Activated CD4-positive, alpha-beta T cell treated with anti-CD3 and anti-CD28 coated beads, Interleukin-2, amount 50 U/mL, for 1 hour (primary cell): ENCODE results near the gene CCNH.

Experiments
- DNase-seq: peaks from one replicate; pipeline ENCODE4 v3.0.0-alpha.2; 2020

CCNH gene

GRCh38 chr5:87412630-87413342, at the start of gene CCNH:
Gene CCNH (minus strand): TSS chr5:87412930. CDS start chr5:87412794, 136 bp downstream.
- DNase-seq = peak; percentile 95

GRCh38 chr5:87457706-87458105, 45.0 kb upstream of the CCNH start:
- no peak for DNase-seq

- DNase-seq = no peak
Measured at GRCh38 chr5:87453801-87454200, 41.1 kb upstream of the CCNH start.

- no peak for DNase-seq
Measured at GRCh38 chr5:87452837-87453236, 40.1 kb upstream of the CCNH start.

- DNase-seq = no peak
Measured at GRCh38 chr5:87442419-87442818, 29.7 kb upstream of the CCNH start.

- no peak for DNase-seq
Measured at GRCh38 chr5:87438231-87438630, 25.5 kb upstream of the CCNH start.

- DNase-seq = no peak
Measured at GRCh38 chr5:87437724-87438123, 25.0 kb upstream of the CCNH start.

- DNase-seq = no peak
Measured at GRCh38 chr5:87435144-87435694, 22.5 kb upstream of the CCNH start.

- no peak for DNase-seq
Measured at GRCh38 chr5:87434461-87434860, 21.7 kb upstream of the CCNH start.

- no peak for DNase-seq
Measured at GRCh38 chr5:87433945-87434344, 21.2 kb upstream of the CCNH start.

- DNase-seq = no peak
Measured at GRCh38 chr5:87432460-87432859, 19.7 kb upstream of the CCNH start.

- DNase-seq = no peak
Measured at GRCh38 chr5:87430863-87431457, 18.2 kb upstream of the CCNH start.

- DNase-seq = no peak
Measured at GRCh38 chr5:87423755-87424154, 11.0 kb upstream of the CCNH start.

- no peak for DNase-seq
Measured at GRCh38 chr5:87421307-87421706, 8.6 kb upstream of the CCNH start.

GRCh38 chr5:87418506-87418905, 5.8 kb upstream of the CCNH start:
- no peak for DNase-seq

- no peak for DNase-seq
Measured at GRCh38 chr5:87413343-87413645, 564 bp upstream of the CCNH start.

- DNase-seq = peak; percentile 41
Measured at GRCh38 chr5:87411973-87412629, 629 bp downstream of the CCNH start.

- DNase-seq = no peak
Measured at GRCh38 chr5:87411586-87411972, 1.2 kb downstream of the CCNH start.

GRCh38 chr5:87410931-87411330, 1.8 kb downstream of the CCNH start:
- no peak for DNase-seq

GRCh38 chr5:87408204-87408603, 4.5 kb downstream of the CCNH start:
- no peak for DNase-seq

GRCh38 chr5:87405472-87406155, 7.1 kb downstream of the CCNH start:
- no peak for DNase-seq

GRCh38 chr5:87404359-87404758, 8.4 kb downstream of the CCNH start:
- DNase-seq = no peak

- no peak for DNase-seq
Measured at GRCh38 chr5:87403899-87404298, 8.8 kb downstream of the CCNH start.

- DNase-seq = no peak
Measured at GRCh38 chr5:87403409-87403808, 9.3 kb downstream of the CCNH start.
